C4-2B (cell line): ENCODE measurements around the gene FOXI1.
"Not testable (repeated sequence)": the region's sequence is repeated elsewhere in the genome, so short reads cannot be mapped to it uniquely, and the experiment has no call there.

Experiments
- H3K27ac ChIP-seq: fragments of 450-650 bp; 2 replicates; pipeline ENCODE4 v1.5.1; 2017
- ZFX ChIP-seq: fragments of 450-650 bp; IDR thresholded peaks from 2 replicates; pipeline ENCODE4 v1.6.1; 2017
- TF ChIP-seq, protein P1 (sequence below): fragments of 450-650 bp; conservative IDR thresholded peaks from 2 replicates; pipeline ENCODE4 v1.5.1; 2017; ENCODE audit warnings: mild to moderate bottlenecking

Gene FOXI1

DNA sequence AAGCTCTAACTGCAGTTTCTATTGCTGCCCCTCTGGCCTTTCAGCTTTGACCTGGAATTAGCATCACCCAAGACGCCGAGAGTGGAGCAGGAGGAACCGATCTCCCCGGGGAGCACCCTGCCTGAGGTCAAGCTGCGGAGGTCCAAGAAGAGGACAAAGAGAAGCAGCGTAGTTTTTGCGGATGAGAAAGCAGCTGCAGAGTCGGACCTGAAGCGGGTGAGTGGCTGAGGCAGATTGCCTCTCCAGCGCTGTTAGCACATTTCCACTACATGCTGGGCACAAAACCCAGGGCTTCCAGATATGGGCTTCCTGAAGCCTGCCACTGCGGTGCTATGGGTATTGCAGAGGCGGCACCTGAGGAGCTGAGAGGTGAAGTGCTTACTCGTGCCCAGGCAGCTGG lies 26.8 kb upstream of the FOXI1 start:
- TF ChIP-seq, protein P1, sequence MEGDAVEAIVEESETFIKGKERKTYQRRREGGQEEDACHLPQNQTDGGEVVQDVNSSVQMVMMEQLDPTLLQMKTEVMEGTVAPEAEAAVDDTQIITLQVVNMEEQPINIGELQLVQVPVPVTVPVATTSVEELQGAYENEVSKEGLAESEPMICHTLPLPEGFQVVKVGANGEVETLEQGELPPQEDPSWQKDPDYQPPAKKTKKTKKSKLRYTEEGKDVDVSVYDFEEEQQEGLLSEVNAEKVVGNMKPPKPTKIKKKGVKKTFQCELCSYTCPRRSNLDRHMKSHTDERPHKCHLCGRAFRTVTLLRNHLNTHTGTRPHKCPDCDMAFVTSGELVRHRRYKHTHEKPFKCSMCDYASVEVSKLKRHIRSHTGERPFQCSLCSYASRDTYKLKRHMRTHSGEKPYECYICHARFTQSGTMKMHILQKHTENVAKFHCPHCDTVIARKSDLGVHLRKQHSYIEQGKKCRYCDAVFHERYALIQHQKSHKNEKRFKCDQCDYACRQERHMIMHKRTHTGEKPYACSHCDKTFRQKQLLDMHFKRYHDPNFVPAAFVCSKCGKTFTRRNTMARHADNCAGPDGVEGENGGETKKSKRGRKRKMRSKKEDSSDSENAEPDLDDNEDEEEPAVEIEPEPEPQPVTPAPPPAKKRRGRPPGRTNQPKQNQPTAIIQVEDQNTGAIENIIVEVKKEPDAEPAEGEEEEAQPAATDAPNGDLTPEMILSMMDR, result no peak
- TF ChIP-seq ZFX, result no peak

DNA sequence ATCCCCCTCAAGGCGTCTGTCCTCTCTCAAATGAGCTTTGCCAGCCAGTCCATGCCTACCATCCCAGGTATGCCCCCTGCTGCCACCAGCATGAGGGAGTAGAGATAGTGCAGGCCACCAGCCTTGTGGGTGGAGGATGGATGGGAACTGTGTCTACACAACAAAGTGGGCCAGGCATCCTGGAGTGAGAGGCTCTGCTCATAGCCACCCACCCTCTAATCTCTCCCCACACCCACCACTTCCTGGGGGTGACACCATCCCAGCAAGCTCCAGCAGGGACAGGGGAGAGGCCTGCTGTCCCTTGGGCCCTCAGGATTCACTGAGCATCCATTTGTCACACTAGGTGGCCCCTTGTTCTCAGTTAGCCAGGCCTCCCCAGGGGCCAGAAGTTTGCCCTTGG lies 25.5 kb upstream of the FOXI1 start:
- no peak overlapping the region for H3K27ac ChIP-seq
- TF ChIP-seq, protein P1, result no peak
- no peak for TF ChIP-seq ZFX

More for the DNA sequence above, 26.8 kb upstream of the FOXI1 start:
- no peak overlapping the region for H3K27ac ChIP-seq

DNA sequence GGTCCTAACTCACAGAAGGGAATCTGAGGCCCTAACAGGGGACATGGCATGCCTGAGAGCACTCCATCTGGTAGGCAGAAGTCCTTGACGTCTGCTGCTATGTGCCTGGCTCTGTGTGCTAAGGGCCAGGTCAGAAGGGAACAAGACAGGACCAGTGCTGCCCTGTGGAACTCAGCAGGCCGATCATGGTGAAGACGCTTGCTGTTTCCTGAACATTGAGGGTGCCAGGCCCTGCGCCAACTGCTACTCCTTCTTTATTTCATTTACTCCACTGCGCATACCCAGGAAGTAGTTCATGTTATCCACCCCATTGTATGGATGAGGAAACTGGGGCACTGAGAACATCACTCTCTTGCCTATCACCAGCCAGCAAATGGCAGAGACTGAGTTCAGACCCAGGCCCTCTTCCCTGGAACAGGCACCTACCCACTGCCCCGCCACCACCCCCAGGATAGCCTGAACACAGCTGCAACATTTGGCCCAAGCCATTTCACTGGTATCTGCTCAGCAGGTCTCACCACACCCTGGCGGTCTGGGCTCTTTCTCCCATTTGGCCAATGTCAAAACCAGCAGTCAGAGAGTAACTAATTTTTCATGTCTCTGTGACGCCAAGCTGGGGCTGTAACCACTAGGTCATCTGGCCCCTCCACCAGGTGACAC lies 24.8 kb upstream of the FOXI1 start:
- TF ChIP-seq, protein P1, result no peak
- TF ChIP-seq ZFX, result no peak
- no peak overlapping the region for H3K27ac ChIP-seq

DNA sequence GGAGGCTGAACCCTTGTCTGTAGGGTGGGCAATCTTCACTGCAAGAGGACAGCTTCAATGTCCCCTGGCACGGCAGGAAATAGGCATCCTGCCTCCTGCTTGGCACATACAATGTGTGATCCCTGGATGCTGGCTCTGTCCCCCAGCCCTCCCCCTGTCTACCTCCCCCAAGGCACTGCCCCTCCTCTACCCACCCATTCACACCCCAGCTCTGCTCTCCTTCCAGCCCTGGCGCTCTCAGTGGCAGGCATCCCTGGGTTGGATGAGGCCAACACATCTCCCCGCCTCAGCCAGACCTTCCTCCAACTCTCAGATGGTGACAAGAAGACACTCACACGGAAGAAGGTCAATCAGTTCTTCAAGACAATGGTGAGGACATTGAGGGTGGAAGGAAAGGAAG lies 24.1 kb upstream of the FOXI1 start:
- H3K27ac ChIP-seq, result no peak overlapping the region
- TF ChIP-seq, protein P1, result no peak
- TF ChIP-seq ZFX, result no peak

DNA sequence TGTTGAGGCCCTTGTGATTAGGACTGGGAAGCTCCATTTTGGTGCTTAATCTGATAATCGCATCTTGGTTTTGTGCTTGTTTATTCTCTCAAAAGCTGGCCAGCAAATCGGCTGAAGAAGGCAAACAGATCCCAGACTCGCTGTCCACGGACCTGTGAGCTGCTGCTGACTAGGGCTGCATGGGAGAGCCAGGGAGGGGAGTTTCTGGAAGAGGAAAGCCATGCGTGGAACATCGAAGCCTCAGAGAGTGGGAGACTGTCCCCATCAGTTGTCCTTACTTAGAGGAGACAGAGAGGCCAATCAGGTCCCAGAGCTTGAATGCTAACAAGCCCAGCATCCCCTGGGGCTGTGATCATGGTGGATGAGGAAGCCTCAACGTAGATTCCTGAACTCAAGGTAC lies 23.0 kb upstream of the FOXI1 start:
- TF ChIP-seq, protein P1, result no peak
- no peak for TF ChIP-seq ZFX
- no peak overlapping the region for H3K27ac ChIP-seq

DNA sequence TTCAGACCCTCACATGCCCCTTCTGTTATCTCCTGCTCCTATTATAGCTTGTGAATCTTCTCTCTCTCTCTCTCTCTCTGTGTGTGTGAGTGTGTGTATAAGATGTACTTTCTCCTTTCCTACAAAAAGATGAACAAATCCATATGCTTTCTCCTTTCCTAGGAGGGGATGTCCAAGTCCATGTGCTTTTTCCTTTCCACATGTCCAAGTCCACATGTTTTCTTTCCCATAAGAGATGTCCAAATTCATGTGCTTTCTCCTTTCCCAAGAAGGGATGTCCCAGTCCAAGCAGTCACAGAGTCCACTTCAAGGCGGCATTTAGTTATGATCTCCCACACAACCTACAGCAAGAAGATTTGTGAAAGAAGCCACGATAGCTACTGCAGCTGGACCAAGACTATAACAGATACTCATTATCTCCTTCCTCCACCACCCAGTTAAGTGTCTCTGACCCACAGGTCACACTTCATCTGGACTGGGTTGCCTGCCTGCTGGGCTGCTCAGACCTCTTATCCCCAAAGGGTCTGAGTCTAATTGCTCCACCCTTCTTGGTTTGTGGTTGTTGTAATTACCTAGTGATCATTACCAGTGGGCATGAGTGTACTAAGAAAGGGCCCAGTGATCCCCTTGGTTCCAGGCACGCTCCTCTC lies 18.4 kb upstream of the FOXI1 start:
- TF ChIP-seq, protein P1, result no peak
- TF ChIP-seq ZFX, result no peak

DNA sequence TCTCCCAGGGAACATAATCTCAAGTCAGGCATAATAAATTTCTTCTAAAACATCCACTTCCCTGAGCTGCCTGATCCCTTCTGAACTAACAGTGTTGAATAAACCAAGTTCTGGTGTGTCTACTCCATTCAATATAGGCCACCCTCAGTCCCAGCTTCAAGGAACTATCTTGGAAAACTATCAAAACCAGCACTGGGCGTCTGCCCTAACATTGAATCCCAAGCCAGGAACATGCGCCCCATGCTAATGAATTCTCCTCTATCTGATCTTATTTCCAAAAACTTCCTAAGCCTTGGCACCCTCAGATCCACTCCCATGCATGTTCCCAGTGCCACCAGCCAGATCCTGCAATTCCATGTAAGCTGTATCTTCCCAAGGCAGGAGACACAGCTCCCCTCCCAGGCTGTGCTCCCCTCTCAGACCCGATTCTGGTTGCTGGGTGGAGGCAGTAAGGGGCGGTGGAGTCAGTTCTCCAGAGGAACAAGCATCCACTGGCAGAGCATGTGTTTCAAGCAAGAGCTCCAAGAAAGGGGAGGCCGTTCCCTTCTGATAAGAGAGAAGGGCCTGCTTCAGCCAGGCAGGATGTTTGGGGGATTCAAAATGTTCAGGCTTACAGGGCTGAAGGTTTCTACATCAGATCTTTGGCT lies 13.1 kb upstream of the FOXI1 start:
- H3K27ac ChIP-seq, result no peak overlapping the region
- no peak for TF ChIP-seq ZFX
- TF ChIP-seq, protein P1, result no peak

More for the DNA sequence above, 18.4 kb upstream of the FOXI1 start:
- no peak overlapping the region for H3K27ac ChIP-seq

DNA sequence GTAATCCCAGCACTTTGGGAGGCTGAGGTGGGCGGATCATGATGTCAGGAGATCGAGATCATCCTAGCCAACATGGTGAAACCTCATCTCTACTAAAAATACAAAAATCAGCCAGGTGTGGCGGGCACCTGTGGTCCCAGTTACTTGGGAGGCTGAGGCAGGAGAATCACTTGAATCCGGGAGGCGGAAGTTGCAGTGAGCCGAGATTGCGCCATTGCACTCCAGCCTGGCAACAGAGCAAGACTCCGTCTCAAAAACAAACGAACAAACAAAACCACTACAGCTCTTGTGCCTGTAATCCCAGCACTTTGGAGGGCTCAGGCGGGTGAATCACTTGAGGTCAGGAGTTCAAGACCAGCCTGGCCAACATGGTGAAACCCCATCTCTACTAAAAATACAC lies 11.4 kb upstream of the FOXI1 start:
- not testable (repeated sequence) for H3K27ac ChIP-seq
